Measurements from ENCODE around the gene NEK8. TPM values are rescaled to one million over a fixed set of nuclear protein-coding genes. Genes with fewer than 3 reads are reported as not detected.
A peak's percentile ranks its signal among the peaks of the same experiment; 100 is the strongest.

The NEK8 gene
- total and polyA plus RNA-seq, 4 donors: 5.1 to 14.7 (median 7.4) TPM

- peak overlapping the region; percentile 39 for H3K4me3 ChIP-seq
- WGBS, 2 donors: 2% methylated on average over 42 to 45 of the region's 45 CpGs
- ATAC-seq (ENCODE audit: insufficient read depth, low FRiP score) (peak; percentile 1), DNase-seq (no peak)
- no peak for TF ChIP-seq CTCF (IDR thresholded peaks at IDR 0.05; ENCODE audit: control extremely low read depth, extremely low read depth)
- peaks cover 9 to 34% (median 22%) of the 10 kb centered on the region in 4 donors for H3K36me3 ChIP-seq (ENCODE audit: control insufficient read depth in 4 of 4, insufficient read depth in 4 of 4, low read length in 4 of 4)
- H3K4me1 ChIP-seq (ENCODE audit: control insufficient read depth in 5 of 5, insufficient read depth in 5 of 5, low read length in 5 of 5): peaks cover 0 to 49% (median 15%) of the 10 kb centered on the region in 5 donors
- H3K9ac ChIP-seq (ENCODE audit: insufficient read depth in 1 of 2, low read length in 2 of 2): no peak overlapping the region
- H3K9me3 ChIP-seq (ENCODE audit: control insufficient read depth in 4 of 4, insufficient read depth in 3 of 4, low read length in 3 of 4): no peaks in the 10 kb centered on the region
- H3K27me3 ChIP-seq (ENCODE audit: control insufficient read depth in 3 of 3, insufficient read depth in 3 of 3, low read length in 2 of 3): no peaks in the 10 kb centered on the region
- H3K27ac ChIP-seq (ENCODE audit: low read depth in 1 of 2, low read length in 1 of 2): peak overlapping the region; percentile 21 to 92
Observed at GRCh38 chr17:28725660-28726225, 2.8 kb upstream of the NEK8 start.

DNA sequence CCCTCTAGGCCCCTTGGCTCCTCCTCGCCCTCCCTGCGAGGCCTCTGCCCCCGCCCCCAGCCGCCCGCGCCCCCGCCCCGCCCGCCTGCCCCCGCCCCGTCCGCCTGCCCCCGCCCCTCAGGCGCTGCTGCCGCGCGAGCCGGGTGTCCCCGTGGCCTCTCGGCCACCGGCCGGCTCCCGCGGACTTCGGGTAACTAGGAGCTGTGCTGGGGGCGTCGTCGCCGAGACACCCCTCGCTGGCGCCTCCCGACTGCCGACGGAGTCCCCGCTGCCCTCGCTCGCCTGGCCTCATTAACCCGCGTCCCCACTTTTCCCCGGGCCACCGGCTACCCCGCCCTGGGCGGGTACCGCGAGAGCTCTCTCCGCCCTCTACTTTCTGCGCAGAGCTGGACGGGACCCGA lies 2.4 kb upstream of the NEK8 start, which contains the start of gene TLCD1:
Gene TLCD1, minus strand, starts transcription at position 8 of the 401 bp plus-strand sequence. CDS start 136 bp downstream, outside the sequence.
- ATAC-seq (ENCODE audit: insufficient read depth, low FRiP score) (peak; percentile 50), DNase-seq (peak; percentile 81 to 88 (median 84))
- H3K9me3 ChIP-seq (ENCODE audit: control insufficient read depth in 4 of 4, insufficient read depth in 3 of 4, low read length in 3 of 4): no peaks in the 10 kb centered on the region
- no peak within 1 kb of the TSS for H3K9ac ChIP-seq (ENCODE audit: insufficient read depth in 1 of 2, low read length in 2 of 2)
- peak within 1 kb of the TSS; percentile 47 for H3K4me3 ChIP-seq
- WGBS, 2 donors: 0% methylated on average over 29 to 49 of the region's 49 CpGs
- peaks cover 9 to 29% (median 19%) of the 10 kb centered on the region in 4 donors for H3K36me3 ChIP-seq (ENCODE audit: control insufficient read depth in 4 of 4, insufficient read depth in 4 of 4, low read length in 4 of 4)
- no peak for TF ChIP-seq CTCF (IDR thresholded peaks at IDR 0.05; ENCODE audit: control extremely low read depth, extremely low read depth)
- no peaks in the 10 kb centered on the region for H3K27me3 ChIP-seq (ENCODE audit: control insufficient read depth in 3 of 3, insufficient read depth in 3 of 3, low read length in 2 of 3)
- H3K4me1 ChIP-seq (ENCODE audit: control insufficient read depth in 5 of 5, insufficient read depth in 5 of 5, low read length in 5 of 5): peaks cover 0 to 44% (median 10%) of the 10 kb centered on the region in 5 donors
- H3K27ac ChIP-seq (ENCODE audit: low read depth in 1 of 2, low read length in 1 of 2): peak within 1 kb of the TSS; percentile 38 to 92

- H3K27ac ChIP-seq (ENCODE audit: low read depth in 1 of 2, low read length in 1 of 2): peak overlapping the region; percentile 38 to 78
- no peak overlapping the region for H3K9ac ChIP-seq (ENCODE audit: insufficient read depth in 1 of 2, low read length in 2 of 2)
- H3K4me1 ChIP-seq (ENCODE audit: control insufficient read depth in 5 of 5, insufficient read depth in 5 of 5, low read length in 5 of 5): peaks cover 0 to 38% (median 5%) of the 10 kb centered on the region in 5 donors
- no peaks in the 10 kb centered on the region for H3K9me3 ChIP-seq (ENCODE audit: control insufficient read depth in 4 of 4, insufficient read depth in 3 of 4, low read length in 3 of 4)
- ATAC-seq (ENCODE audit: insufficient read depth, low FRiP score): peak; percentile 76
- peak; percentile 98 for DNase-seq
- no peaks in the 10 kb centered on the region for H3K27me3 ChIP-seq (ENCODE audit: control insufficient read depth in 3 of 3, insufficient read depth in 3 of 3, low read length in 2 of 3)
- peak overlapping the region; percentile 47 for H3K4me3 ChIP-seq
- H3K36me3 ChIP-seq (ENCODE audit: control insufficient read depth in 4 of 4, insufficient read depth in 4 of 4, low read length in 4 of 4): peaks cover 9 to 24% (median 16%) of the 10 kb centered on the region in 4 donors
- 0 to 1% methylated on average over 53 to 57 of the region's 57 CpGs for WGBS, 2 donors
- TF ChIP-seq CTCF (IDR thresholded peaks at IDR 0.05; ENCODE audit: control extremely low read depth, extremely low read depth): peak; percentile 99
Observed at GRCh38 chr17:28726627-28727491, 1.7 kb upstream of the NEK8 start.

All from lung (tissue), 12 donors.